Calu3 (cell line): ENCODE results near the gene NFU1. TPM values are rescaled to one million over a fixed set of nuclear protein-coding genes. Genes with fewer than 3 reads are reported as not detected.

Experiments
- BruUV-seq: library from RNA; stranded (reverse); fragments of 400-500 nt; replicated peaks from 2 replicates; lab custom pipeline; 2021; lab: Mats Ljungman, UMichigan
- CTCF ChIA-PET: fragments of 300-600 bp; sonication (Branson Sonifier 250); formaldehyde crosslinking; loops from one replicate; lab custom pipeline; 2022; ENCODE audit warnings: antibody characterized with exemption; lab: Charles Lee
- DNase-seq: peaks from one replicate; pipeline ENCODE4 v3.0.0; 2022
- H3K27ac Mint-ChIP-seq: one replicate; pipeline ENCODE4 v1.8.0; 2022; ENCODE audit warnings: mixed read lengths; ENCODE audit not compliant: unreplicated experiment
- H3K27me3 Mint-ChIP-seq: one replicate; pipeline ENCODE4 v1.8.0; 2022; ENCODE audit warnings: mixed read lengths; ENCODE audit not compliant: unreplicated experiment
- H3K36me3 Mint-ChIP-seq: one replicate; pipeline ENCODE4 v1.8.0; 2022; ENCODE audit warnings: mild to moderate bottlenecking, moderate library complexity, mixed read lengths; ENCODE audit not compliant: insufficient read depth, unreplicated experiment
- H3K4me1 Mint-ChIP-seq: one replicate; pipeline ENCODE4 v1.8.0; 2022; ENCODE audit warnings: mild to moderate bottlenecking, low read depth, mixed read lengths; ENCODE audit not compliant: unreplicated experiment
- H3K4me3 Mint-ChIP-seq: one replicate; pipeline ENCODE4 v1.8.0; 2022; ENCODE audit warnings: mild to moderate bottlenecking, low read depth, moderate library complexity, mixed read lengths; ENCODE audit not compliant: unreplicated experiment
- H3K9me3 Mint-ChIP-seq: one replicate; pipeline ENCODE4 v1.8.0; 2022; ENCODE audit warnings: low read depth, mixed read lengths; ENCODE audit not compliant: unreplicated experiment
- intact Hi-C: fragments of 100-400 bp; cut with micrococcal nuclease; formaldehyde crosslinking; loops from one replicate; pipeline ENCODE4 v1.10.0; 2022; ENCODE audit not compliant: unreplicated experiment
- total RNA-seq: library from RNA; stranded (reverse); gene quantifications from 2 replicates; pipeline ENCODE4 v1.2.3, GENCODE V29; 2022
- TF ChIP-seq, protein P1 (sequence below): fragments of 200-600 bp; IDR thresholded peaks from one replicate; pipeline ENCODE4 v1.8.0; 2022; ENCODE audit warnings: antibody characterized with exemption; ENCODE audit not compliant: unreplicated experiment

Gene NFU1
- total RNA-seq, 1 experiment from 2014 or later, result 23.4 TPM

DNA sequence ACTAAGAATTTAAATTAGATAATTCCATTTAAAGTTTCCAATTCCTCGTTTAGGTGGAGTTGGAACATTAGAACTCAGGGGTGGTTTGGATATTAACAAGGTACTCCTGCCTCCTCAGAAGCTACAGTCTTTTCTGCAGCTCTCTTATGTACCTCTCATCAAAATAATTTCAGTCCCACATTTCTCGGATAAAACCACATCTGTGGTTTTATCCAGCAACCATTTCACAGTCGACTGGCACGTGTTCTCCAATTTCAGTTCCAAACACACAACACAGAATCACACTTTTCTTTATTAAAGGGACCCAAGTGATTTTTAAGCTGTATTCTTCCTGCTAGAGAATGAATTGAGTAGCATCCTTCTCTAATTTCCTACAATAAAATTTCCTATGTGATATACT is 22.7 kb upstream of the NFU1 start:
- TF ChIP-seq, protein P1, sequence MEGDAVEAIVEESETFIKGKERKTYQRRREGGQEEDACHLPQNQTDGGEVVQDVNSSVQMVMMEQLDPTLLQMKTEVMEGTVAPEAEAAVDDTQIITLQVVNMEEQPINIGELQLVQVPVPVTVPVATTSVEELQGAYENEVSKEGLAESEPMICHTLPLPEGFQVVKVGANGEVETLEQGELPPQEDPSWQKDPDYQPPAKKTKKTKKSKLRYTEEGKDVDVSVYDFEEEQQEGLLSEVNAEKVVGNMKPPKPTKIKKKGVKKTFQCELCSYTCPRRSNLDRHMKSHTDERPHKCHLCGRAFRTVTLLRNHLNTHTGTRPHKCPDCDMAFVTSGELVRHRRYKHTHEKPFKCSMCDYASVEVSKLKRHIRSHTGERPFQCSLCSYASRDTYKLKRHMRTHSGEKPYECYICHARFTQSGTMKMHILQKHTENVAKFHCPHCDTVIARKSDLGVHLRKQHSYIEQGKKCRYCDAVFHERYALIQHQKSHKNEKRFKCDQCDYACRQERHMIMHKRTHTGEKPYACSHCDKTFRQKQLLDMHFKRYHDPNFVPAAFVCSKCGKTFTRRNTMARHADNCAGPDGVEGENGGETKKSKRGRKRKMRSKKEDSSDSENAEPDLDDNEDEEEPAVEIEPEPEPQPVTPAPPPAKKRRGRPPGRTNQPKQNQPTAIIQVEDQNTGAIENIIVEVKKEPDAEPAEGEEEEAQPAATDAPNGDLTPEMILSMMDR, result no peak
- H3K27ac Mint-ChIP-seq, result no peak overlapping the region
- peaks cover 4% of the 10 kb centered on the region for H3K36me3 Mint-ChIP-seq
- intact Hi-C loops, result no loop called here
- H3K4me1 Mint-ChIP-seq, result no peaks in the 10 kb centered on the region
- no peaks in the 10 kb centered on the region for H3K27me3 Mint-ChIP-seq
- DNase-seq, result no peak
- no peak overlapping the region for H3K4me3 Mint-ChIP-seq
- CTCF ChIA-PET, result no interaction called here
- no TSS peak for BruUV-seq
- H3K9me3 Mint-ChIP-seq, result no peaks in the 10 kb centered on the region

DNA sequence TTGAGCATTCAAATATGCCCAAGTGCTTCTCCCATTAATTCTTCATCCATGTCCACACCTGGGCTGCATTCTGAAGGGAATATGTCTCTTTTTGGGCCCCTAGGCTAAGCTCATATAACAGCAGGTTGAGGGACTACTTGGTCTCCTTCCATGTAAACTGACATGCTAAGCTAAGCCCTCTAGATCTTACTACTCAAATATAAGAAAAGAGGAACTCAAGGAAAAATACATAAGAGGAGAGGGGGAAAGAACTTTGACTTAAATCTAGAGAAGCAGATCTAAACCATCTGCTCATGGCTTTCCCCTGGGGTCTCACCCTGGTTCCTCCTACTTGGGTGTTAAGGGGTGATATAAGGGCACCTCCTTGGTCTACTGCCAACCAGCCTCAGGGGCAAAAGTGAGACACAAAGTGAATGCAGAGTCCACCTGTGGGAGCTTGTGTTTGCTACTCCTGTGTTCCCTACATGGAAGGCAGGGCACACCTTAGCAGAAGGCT is 19.8 kb upstream of the NFU1 start:
- DNase-seq, result no peak
- Mint-ChIP-seq H3K36me3 (no peaks in the 10 kb centered on the region), H3K27ac (peak overlapping the region; percentile 50), H3K4me1 (no peaks in the 10 kb centered on the region), H3K27me3 (no peaks in the 10 kb centered on the region), H3K4me3 (no peak overlapping the region), H3K9me3 (no peaks in the 10 kb centered on the region)
- no TSS peak for BruUV-seq
- intact Hi-C loops, result no loop called here
- TF ChIP-seq, protein P1, result no peak
- CTCF ChIA-PET, result interaction anchor here (0.5 kb wide), 1 partner anchor 96 kb away, joined by 5 read pairs; no protein-coding TSS in a partner anchor

DNA sequence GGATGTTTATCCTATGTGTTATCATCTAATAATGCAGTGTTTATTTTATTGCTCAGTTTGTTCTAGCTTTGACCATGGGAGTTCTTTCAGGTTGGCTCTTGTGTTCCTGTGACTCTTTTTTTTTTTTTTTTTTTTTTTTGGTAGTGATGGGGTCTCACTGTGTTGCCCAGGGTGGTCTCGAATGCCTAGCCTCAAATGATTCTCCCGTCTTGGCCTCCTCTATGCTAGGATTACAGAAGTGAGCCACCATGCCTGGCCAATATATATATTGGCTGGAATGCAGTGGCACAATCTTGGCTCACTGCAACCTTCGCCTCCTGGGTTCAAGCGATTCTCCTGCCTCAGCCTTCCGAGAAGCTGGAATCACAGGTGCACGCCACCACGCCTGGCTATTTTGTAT is 18.9 kb upstream of the NFU1 start:
- no peak for DNase-seq
- no TSS peak for BruUV-seq
- Mint-ChIP-seq H3K9me3 (no peaks in the 10 kb centered on the region), H3K27me3 (no peaks in the 10 kb centered on the region), H3K27ac (no peak overlapping the region), H3K36me3 (no peaks in the 10 kb centered on the region), H3K4me3 (no peak overlapping the region), H3K4me1 (no peaks in the 10 kb centered on the region)
- TF ChIP-seq, protein P1, result no peak
- intact Hi-C loops, result no loop called here
- CTCF ChIA-PET, result interaction anchor here (0.7 kb wide), 1 partner anchor 19 kb away, joined by 3 read pairs; the partner anchor contains the start of gene NFU1

DNA sequence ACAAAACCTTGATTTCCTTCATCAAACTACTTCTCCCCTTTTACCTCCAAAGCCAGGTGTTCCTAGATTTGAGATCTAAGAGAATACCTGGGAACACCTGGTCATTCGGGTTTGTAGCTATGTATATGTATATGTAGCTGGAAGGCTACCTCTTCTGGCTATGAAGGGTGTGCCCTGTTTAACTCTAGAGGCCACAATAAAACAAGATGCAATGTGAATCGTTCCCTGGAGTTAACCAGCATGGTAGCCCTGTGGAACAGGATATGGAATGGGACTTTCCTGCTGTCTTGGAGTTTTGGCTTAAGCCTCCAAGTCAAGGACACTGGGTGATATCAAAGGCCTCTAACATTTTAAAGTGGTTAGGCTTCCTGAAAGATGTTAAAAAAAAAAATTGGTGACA is 17.7 kb upstream of the NFU1 start:
- no peak overlapping the region for H3K4me3 Mint-ChIP-seq
- CTCF ChIA-PET, result no interaction called here
- intact Hi-C loops, result no loop called here
- no peaks in the 10 kb centered on the region for H3K27me3 Mint-ChIP-seq
- H3K9me3 Mint-ChIP-seq, result no peaks in the 10 kb centered on the region
- BruUV-seq, result no TSS peak
- TF ChIP-seq, protein P1, result no peak
- DNase-seq, result no peak
- no peak overlapping the region for H3K27ac Mint-ChIP-seq
- no peaks in the 10 kb centered on the region for H3K4me1 Mint-ChIP-seq
- H3K36me3 Mint-ChIP-seq, result no peaks in the 10 kb centered on the region
